Retinal pigment epithelial cell (primary cell): ENCODE results near the gene COBL.
A peak's percentile ranks its signal among the peaks of the same experiment; 100 is the strongest.

Experiments
- DNase-seq: peaks from one replicate; pipeline ENCODE4 v3.0.0-alpha.2; 2010; ENCODE audit warnings: low read depth
- H3K4me3 ChIP-seq: 2 replicates; pipeline ENCODE4 v1.5.1; 2011; ENCODE audit warnings: mild to moderate bottlenecking, low read length, control low read depth, moderate library complexity
- CTCF ChIP-seq: conservative IDR thresholded peaks from 2 replicates; pipeline ENCODE4 v1.5.1; 2011; ENCODE audit warnings: low read depth, low read length, control low read depth, inconsistent platforms

The COBL gene

GRCh38 chr7:51162724-51163329 lies 153.8 kb downstream of the COBL start:
- DNase-seq: peak; percentile 69
- TF ChIP-seq CTCF: peak; percentile 87
- no peak overlapping the region for H3K4me3 ChIP-seq

DNA sequence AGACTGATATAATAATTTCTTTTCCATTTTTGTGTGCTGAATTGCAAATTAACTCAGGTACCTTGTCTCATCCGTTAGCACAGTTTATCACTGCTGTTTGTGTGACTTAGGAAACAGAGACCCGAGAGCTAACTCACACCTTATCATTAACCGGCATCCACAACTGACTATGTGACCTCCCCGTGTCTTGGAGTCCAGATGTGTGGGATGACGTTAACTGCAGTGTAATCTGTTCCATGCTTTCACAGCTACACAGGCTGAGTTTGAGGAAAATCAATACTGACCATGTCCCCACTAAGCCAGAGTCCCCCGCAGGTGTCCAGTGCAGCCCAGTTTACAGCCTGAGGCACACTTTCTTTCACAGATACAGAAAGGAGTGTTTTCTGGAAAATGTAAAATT lies 154.7 kb downstream of the COBL start:
- TF ChIP-seq CTCF: no peak

GRCh38 chr7:51160990-51161615 lies 155.5 kb downstream of the COBL start:
- peak; percentile 76 for DNase-seq
- TF ChIP-seq CTCF: peak; percentile 98
- H3K4me3 ChIP-seq: no peak overlapping the region

More for the DNA sequence above, 154.7 kb downstream of the COBL start:
- no peak overlapping the region for H3K4me3 ChIP-seq
- no peak for DNase-seq

- H3K4me3 ChIP-seq: no peak overlapping the region
- no peak for TF ChIP-seq CTCF
- DNase-seq: peak; percentile 95
Measured at GRCh38 chr7:51160411-51160810, 156.2 kb downstream of the COBL start.

DNA sequence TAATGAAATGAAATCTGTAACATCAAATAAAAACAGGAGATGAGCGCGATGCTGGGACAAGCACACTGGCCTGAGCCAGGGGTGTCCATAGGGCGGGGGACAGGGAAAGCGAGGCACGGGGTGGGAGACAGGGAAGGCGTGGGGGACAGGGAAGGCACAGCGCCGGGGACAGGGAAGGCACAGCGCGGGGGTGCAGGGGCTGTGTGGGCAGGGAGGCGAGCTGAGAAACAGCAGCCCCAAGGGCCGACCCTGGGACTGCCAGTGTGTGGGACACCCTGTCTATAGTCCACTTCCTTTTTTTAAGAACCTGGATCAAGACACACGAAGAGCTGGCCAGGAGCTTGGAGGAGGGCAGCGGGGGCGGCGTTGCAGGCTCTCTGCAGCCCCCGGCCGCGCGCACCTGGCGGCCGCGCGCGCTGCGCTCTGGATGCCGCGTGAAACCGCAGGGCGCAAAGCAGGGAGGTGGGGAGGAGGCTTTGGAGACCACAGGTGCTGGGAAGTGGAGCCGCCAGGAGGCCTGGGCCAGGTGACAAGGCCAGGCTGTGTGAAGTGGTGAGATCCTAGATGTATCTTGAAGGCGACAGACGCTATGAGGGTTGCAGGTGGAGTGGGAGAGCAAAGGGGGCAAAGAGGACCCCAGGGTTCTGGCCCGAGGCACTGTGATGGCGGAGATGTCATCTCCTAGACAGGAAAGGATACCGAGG lies 157.7 kb downstream of the COBL start:
- TF ChIP-seq CTCF: no peak
- H3K4me3 ChIP-seq: no peak overlapping the region
- DNase-seq: no peak

GRCh38 chr7:51158211-51158610 lies 158.4 kb downstream of the COBL start:
- TF ChIP-seq CTCF: no peak
- no peak for DNase-seq
- H3K4me3 ChIP-seq: no peak overlapping the region
